Astrocyte of the cerebellum (primary cell): ENCODE data around the gene SEC23B.

Source experiments
- DNase-seq: peaks from one replicate; pipeline ENCODE4 v3.0.0-alpha.2; 2011; ENCODE audit warnings: low read depth
- H3K4me3 ChIP-seq: 2 replicates; pipeline ENCODE4 v1.5.1; 2011; ENCODE audit warnings: mild to moderate bottlenecking, low read depth, low read length, moderate library complexity
- CTCF ChIP-seq: IDR thresholded peaks from 2 replicates; pipeline ENCODE4 v1.5.1; 2012; ENCODE audit warnings: low read length, low read depth, moderate library complexity, mild to moderate bottlenecking; ENCODE audit errors: missing control alignments
- in situ Hi-C: cut with HindIII; loops from 2 replicates; pipeline ENCODE4 v1.10.0; 2017; ENCODE audit warnings: low sequenced_read_pairs

SEC23B gene

GRCh38 chr20:18507218-18508191, at the start of gene SEC23B:
Gene SEC23B (plus strand): TSS chr20:18507940. CDS start chr20:18510836, 2,896 bp downstream.
- no peak for TF ChIP-seq CTCF
- H3K4me3 ChIP-seq, result peak within 1 kb of the TSS; percentile 88
- in situ Hi-C loops, result no loop called here
- peak; percentile 96 for DNase-seq

- DNase-seq, result no peak
- H3K4me3 ChIP-seq, result no peak overlapping the region
- in situ Hi-C loops, result no loop called here
- TF ChIP-seq CTCF, result no peak
Measured at GRCh38 chr20:18465536-18466200, 42.1 kb upstream of the SEC23B start.

- H3K4me3 ChIP-seq, result peak overlapping the region; percentile 96
- TF ChIP-seq CTCF, result no peak
- no peak for DNase-seq
- in situ Hi-C loops, result no loop called here
Measured at GRCh38 chr20:18466574-18466893, 41.2 kb upstream of the SEC23B start.

- TF ChIP-seq CTCF, result no peak
- in situ Hi-C loops, result no loop called here
- peak within 1 kb of the TSS; percentile 96 for H3K4me3 ChIP-seq
- peak; percentile 92 for DNase-seq
Measured at GRCh38 chr20:18466894-18467730, 40.6 kb upstream of the SEC23B start, which contains the start of the genes DZANK1 and POLR3F. Gene DZANK1 (minus strand): TSS chr20:18467030. CDS start chr20:18465358, 1,672 bp downstream. Gene POLR3F (plus strand): TSS chr20:18467390. CDS start chr20:18467507, 117 bp downstream.

- in situ Hi-C loops, result no loop called here
- H3K4me3 ChIP-seq, result no peak overlapping the region
- TF ChIP-seq CTCF, result no peak
- DNase-seq, result no peak
Measured at GRCh38 chr20:18477218-18477617, 30.5 kb upstream of the SEC23B start.

GRCh38 chr20:18477821-18478220, 29.9 kb upstream of the SEC23B start:
- DNase-seq, result no peak
- no peak overlapping the region for H3K4me3 ChIP-seq
- no peak for TF ChIP-seq CTCF
- in situ Hi-C loops, result no loop called here
